Stimulated activated CD8-positive, alpha-beta memory T cell treated with anti-CD3 and anti-CD28 coated beads, Interleukin-12 subunit alpha, Interleukin-12 subunit beta, amount 100 ng/mL, for 4 hours (primary cell): ENCODE measurements around the gene IL10RB.

Source experiments
- DNase-seq: peaks from one replicate; pipeline ENCODE4 v3.0.0-alpha.2; 2020; ENCODE audit warnings: low read depth

IL10RB gene

GRCh38 chr21:33332143-33332542 lies 66.0 kb downstream of the IL10RB start:
- DNase-seq: no peak

- DNase-seq: no peak
Observed at GRCh38 chr21:33334191-33334590, 68.0 kb downstream of the IL10RB start.

GRCh38 chr21:33334824-33335223 lies 68.7 kb downstream of the IL10RB start:
- DNase-seq: no peak

DNA sequence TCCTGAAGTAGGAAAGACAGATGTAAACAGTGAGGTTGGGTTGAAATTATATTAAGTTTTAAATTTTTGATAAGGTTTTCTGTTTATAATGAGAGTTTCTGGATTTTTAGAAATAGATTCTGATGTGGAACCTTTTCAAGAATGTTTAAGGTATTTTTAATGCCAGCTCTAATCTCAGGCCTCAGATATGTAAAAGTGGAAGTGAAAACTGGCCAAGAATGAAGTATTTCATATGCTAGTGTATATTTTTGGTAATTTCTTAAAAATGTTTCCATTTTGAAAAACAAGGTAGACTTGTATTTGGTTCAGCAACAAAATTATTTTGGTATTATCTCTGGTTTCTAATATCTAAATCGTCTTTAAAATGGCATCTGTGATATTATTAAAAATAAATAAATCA lies 73.0 kb downstream of the IL10RB start:
- no peak for DNase-seq

- DNase-seq: no peak
Observed at GRCh38 chr21:33339918-33340317, 73.8 kb downstream of the IL10RB start.

- DNase-seq: no peak
Observed at GRCh38 chr21:33345751-33346238, 79.6 kb downstream of the IL10RB start.
